Right renal pelvis (tissue), 4 donors: ENCODE measurements around the gene NAXD. TPM values are rescaled to one million over a fixed set of nuclear protein-coding genes. Genes with fewer than 3 reads are reported as not detected.
"Not testable (repeated sequence)": the region's sequence is repeated elsewhere in the genome, so short reads cannot be mapped to it uniquely, and the experiment has no call there.

Source experiments
- DNase-seq, 4 donors: peaks; one replicate each; pipeline ENCODE4 v3.0.0-alpha.2; 2013; ENCODE audit warnings: low read depth in 4 of 4, low spot score in 3 of 4, missing footprints in 1 of 4
- polyA plus RNA-seq, 4 donors: library from polyadenylated mRNA; unstranded; fragments of 120-200 nt; gene quantifications; one replicate each; pipeline ENCODE4 v1.2.1, GENCODE V29; 2013; ENCODE audit not compliant: insufficient read length in 4 of 4

Gene NAXD
- polyA plus RNA-seq, 4 donors = 41.7 to 46.1 (median 43.0) TPM

DNA sequence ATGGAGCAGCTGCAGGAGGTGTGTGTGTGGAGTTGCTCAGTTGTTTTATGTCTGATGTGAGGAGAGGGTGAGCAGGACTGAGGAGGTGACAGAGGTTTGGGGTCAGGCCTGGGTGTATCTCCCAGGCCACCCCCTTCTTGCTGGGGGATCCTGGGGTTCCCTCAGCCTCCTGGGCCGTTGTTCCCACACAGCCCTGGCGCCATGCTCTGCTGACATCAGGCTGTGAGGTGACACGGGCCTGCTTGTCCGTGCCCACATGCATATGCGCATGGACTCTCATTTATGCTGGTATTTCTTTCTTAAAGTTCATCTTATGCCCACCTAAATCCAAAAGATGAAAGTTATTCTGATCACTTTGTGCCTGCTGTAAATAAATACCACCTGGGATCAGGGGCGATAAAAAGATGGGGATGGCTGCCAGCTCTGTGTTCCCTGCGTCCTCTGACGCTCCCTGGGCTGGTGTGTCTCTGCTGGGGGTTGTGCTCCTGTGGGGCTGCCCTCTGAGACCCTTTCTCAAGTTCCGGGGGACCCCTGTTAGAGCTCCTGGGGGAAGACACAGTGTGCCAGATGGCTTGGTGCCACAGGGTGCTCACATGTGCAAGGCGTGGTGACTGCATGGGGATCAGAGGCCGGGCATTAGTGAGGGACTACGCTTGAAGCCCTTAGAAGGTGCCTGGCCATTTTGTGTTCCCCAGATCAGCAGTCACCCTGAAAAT lies 12.6 kb downstream of the NAXD start:
- no peak for DNase-seq

DNA sequence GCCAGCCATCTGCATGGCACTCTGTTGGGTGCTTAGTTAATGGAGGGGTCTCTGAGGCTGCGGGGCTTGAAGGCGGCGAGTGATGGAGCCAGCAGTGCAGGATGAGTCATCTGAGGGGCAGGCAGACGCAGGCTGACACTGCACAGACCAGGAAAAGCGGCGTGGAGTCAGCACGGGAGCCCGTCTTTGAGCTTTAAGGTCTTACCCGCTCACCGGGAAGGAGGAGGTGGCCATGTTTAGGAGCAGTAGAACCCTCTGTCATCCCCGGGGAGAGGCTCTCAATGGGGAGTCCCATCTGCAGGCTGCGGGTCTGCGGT lies 13.1 kb downstream of the NAXD start:
- no peak for DNase-seq

DNA sequence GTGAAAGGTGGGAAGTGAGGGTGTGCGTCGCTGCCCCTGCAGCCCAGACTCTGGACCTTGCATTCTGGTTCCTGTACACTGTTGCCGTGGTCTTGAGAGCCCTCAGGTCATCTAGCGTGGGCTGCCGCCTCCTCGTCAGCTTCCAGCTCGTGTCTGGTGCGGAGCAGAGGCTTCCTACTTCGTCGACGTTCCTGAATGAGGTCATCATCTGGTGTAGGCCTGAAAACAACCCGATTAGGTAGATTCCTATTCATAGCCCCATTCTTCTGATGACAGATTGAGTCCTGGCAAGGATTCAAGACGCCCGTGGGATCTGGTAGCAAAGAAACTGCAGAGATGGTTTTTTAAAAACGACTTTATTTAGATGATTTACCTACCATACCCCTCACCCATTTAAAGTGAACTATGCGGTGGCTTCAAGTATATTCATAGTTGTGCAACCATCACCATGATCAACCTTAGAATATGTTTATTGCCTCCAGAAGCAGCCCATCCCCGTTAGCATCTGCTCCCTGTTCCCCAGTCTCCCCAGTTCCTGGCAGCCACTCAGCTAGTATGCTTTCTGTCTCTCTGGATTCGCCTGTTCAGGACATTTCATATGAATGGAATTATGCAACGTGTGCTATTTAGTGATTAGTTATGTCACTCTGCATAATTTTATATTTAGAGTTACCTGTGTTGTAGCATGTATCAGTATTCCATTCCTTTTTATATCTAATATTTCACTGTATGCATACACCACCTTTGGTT lies 13.8 kb downstream of the NAXD start:
- DNase-seq = no peak

DNA sequence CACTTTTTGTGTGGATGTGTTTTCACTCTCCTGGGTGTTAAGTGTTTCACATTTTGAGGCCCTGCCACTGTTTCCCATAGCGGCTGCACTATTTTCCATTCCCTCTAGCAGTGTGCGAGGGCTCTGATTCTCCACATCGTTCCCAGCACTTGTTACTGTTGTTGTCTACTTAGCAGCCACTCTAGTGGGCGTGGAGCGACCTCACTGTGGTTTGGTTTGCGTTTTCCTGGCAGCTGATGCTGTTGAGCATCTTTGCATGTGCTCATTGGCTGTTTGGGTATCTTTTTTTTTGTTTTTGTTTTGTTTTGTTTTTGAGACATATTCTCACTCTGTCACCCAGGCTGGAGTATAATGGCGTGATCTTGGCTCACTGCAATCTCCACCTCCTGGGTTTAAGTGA lies 14.4 kb downstream of the NAXD start:
- DNase-seq = no peak

DNA sequence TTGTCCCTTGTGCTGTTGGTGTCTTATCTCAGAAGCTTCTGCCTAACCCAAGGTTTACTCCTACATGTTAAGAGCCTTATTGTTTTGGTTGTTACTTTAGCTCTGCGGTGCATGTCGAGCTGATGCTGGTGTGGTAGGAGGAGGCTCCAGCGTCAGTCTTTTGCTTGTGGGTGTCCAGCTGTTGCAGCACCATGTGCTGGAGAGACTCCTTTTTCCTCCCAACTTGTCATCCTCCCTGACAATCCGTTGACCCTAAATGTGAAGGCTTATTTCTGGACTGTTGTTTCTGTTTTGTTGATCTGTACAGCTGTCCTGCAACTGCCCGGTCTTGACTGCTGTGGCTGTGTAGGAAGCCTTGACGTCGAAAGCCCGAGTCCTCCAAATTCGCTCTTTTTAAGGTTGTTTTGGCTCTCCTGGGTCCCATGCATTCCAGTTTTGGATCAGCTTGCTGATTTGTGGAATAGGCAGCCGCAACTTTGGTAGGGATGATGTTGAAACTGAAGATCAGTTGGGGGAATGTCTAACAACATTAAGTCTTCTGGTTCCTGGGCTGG lies 15.3 kb downstream of the NAXD start:
- DNase-seq = no peak

- DNase-seq = not testable (repeated sequence)
Observed at GRCh38 chr13:110632255-110632654, 16.9 kb downstream of the NAXD start.

DNA sequence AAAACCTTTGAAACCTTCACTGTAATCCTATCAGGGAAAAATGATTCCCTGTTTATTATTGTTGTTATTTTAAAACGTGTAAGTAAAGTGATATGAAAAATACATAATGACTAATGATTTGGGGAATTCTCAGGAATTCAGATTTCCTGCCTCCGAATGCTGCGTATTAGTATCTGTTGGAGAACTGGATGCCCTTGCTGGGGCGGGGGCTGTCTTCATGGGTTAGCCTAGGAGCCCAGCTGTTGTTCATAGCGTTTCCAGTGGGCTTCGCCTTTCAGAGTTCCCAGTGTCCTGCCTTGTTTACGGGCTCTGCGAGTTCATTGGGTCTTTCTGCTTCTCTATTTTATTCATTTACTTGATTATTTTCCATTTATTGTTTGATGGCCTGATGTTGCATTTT lies 18.4 kb downstream of the NAXD start:
- no peak for DNase-seq

GRCh38 chr13:110634558-110634957 lies 19.2 kb downstream of the NAXD start:
- no peak for DNase-seq

GRCh38 chr13:110635405-110636002 lies 20.2 kb downstream of the NAXD start:
- DNase-seq = no peak

- DNase-seq = no peak
Observed at GRCh38 chr13:110636053-110636475, 20.7 kb downstream of the NAXD start.

DNA sequence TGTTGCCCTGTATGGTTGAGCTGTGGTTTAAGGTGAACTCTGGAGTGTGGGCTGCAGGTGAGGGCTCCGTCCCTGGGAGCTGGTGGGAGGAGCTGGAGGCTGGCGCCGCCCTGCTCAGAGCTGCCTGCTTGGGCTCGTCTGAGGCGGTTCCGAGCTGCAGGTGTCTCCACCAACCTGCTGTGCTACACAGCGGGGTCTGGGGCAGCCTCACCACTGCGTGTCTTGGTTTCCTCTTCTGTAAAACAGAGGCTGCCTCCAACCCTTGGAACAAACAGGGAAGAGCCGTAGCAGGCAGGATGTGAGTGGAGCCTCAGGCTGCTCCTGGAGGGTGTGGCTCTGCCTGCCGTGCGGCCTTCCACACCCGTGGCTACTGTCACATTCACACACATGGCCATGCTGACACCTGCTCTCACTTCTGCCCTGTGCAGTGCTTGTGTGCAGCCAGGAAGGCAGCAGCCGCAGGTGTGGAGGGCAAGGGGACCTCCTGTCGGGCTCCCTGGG lies 21.4 kb downstream of the NAXD start:
- DNase-seq = no peak

DNA sequence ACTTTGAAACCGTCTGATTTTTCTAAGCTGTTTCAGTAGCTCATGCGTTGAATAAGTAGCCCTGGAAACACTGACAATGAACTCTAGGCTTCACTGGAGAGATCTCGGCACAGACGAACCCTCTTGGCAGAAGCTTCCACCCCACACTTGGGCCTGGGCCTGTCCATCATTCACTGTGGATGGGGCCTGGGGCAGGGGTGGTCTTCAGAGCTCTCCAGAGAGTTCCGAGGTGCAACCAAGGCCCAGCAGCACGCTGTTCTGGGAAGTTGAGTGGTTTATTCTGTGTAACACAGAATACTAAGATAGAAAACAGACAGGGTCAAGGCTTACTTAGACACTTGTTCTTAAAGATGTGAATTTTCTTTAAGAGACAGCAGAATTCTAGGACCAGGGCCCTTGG lies 21.9 kb downstream of the NAXD start:
- DNase-seq = no peak

DNA sequence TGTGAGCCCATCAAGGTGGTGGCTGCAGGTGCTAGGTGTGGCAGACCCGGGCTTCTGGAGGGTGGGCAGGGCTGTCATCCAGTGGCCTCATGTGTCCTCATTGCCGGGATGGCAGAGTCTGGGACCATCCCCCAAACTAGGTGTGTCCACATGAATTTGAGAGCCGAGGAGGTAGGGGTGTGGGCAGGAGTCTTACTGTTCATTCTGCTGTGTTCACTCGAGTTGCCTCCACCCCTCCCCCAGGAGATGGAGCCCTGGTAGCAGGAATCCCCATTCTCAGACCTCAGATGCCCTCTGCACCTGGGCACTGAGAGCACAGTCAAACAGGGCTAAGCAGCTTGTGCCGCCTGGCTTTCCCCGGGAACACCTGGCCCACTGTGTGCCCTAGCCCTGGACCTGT lies 22.4 kb downstream of the NAXD start:
- DNase-seq = no peak

DNA sequence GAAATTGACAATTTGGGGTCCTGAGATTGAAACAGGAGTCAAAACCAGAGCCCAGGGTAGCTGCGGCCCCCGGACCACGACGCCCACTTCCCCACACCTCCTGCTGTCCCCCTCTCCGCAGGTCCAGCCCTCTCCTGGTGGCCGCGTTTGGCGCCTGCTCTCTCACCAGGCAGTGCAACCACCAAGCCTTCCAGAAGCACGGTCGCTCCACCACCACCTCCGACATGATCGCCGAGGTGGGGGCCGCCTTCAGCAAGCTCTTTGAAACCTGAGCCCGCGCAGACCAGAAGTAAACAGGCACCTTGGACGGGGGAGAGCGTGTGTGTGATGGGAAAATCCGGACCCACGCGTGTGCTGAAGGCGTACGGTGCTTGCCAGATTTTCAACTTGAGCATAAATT lies 22.9 kb downstream of the NAXD start:
- no peak for DNase-seq

DNA sequence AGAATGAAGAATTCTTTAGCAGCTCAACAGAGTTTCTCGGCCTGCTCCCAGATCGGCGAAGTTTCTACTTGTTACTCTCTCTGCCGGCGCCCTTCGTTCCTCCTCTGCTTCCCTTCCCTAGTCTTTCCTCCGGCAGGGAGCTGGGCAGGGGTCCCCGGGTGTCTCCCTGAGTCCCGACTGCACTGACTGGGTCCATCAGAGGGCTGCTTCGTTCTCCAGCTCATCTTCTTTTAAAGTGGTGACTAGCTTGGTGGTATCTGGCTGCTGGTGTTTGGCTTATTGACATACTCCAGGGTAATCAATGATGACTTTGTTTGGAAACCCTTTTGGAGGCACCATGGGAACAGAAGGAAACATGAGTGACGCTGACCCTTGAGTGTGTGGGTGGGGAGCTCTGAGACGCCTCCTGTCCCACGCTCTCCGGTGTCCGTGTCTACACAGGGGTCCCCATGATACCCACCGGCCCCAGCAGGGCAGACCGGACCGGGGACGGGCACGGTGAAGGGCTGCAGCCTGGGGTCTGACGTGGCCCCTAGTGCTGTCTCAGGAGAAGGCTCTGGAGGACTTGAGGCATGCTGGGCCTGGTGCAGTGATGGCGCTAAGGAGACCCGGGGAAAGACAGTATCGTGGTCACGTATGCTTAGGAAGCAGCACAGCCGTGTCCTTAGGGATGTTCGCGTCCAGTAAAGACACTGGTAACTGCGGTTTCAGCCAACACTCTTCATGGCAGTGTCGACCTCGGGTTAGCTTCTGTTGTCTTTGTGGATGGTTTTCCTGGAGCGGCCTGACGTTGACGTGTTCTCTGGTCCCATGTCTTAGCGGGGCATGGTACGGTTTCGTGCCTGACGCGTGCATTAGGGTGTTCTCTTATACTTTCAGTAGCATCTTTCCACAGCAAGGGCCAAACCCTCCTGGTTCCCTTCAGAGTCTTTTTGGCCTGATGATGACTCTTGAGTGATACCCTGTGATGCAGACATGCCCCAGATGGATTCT lies 23.8 kb downstream of the NAXD start:
- DNase-seq = no peak

GRCh38 chr13:110639935-110640334 lies 24.6 kb downstream of the NAXD start:
- no peak for DNase-seq

- DNase-seq = no peak
Observed at GRCh38 chr13:110640591-110641029, 25.3 kb downstream of the NAXD start.

GRCh38 chr13:110641055-110642015 lies 26.0 kb downstream of the NAXD start:
- no peak for DNase-seq
